Measurements from ENCODE around the gene SEMA5A. TPM values are rescaled to one million over a fixed set of nuclear protein-coding genes. Genes with fewer than 3 reads are reported as not detected.

Gene SEMA5A
- total RNA-seq, 1 donor from 2014 or later: 31.9 TPM

DNA sequence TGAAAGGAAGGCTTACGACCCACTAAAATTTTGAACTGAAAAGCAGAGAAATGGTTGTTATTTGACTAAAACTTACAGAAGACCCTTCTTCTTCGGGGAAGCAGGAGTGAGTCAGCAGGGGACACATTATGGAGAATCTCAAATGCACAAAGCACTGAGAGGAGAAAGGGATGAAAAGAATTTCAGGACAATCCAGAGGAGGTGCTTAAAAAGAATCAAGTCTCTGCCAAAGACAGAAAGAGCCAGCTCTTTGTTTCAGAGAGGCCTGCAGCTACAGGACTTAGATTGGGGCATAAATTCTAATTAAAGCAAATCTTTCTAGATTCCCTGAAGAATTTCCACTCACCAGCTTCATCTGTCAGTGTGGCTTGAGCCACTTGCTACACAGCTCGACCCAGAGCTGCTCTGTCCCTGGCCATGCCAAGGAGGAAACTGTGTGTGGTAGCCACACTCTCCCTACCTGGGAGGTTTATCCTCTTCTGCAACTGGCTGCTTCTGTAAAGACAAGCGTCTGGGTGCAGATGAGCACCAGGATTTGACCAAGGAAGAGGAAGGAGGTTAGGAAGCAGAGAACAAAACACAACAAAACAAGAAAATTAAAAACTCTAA lies 89.9 kb downstream of the SEMA5A start:
- DNase-seq (ENCODE audit: low read depth, low spot score): no peak
- peak overlapping the region; percentile 52 for H3K4me3 Mint-ChIP-seq
- H3K27me3 Mint-ChIP-seq (ENCODE audit: low read depth): no peaks in the 10 kb centered on the region
- peak overlapping the region; percentile 94 for H3K27ac Mint-ChIP-seq (ENCODE audit: unreplicated experiment)
- peaks cover 13% of the 10 kb centered on the region for H3K36me3 Mint-ChIP-seq (ENCODE audit: low read depth)
- peaks cover 7% of the 10 kb centered on the region for H3K9me3 Mint-ChIP-seq
- TF ChIP-seq, protein P1, sequence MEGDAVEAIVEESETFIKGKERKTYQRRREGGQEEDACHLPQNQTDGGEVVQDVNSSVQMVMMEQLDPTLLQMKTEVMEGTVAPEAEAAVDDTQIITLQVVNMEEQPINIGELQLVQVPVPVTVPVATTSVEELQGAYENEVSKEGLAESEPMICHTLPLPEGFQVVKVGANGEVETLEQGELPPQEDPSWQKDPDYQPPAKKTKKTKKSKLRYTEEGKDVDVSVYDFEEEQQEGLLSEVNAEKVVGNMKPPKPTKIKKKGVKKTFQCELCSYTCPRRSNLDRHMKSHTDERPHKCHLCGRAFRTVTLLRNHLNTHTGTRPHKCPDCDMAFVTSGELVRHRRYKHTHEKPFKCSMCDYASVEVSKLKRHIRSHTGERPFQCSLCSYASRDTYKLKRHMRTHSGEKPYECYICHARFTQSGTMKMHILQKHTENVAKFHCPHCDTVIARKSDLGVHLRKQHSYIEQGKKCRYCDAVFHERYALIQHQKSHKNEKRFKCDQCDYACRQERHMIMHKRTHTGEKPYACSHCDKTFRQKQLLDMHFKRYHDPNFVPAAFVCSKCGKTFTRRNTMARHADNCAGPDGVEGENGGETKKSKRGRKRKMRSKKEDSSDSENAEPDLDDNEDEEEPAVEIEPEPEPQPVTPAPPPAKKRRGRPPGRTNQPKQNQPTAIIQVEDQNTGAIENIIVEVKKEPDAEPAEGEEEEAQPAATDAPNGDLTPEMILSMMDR (conservative IDR thresholded peaks at IDR 0.05): no peak
- peaks cover 59% of the 10 kb centered on the region for H3K4me1 Mint-ChIP-seq

DNA sequence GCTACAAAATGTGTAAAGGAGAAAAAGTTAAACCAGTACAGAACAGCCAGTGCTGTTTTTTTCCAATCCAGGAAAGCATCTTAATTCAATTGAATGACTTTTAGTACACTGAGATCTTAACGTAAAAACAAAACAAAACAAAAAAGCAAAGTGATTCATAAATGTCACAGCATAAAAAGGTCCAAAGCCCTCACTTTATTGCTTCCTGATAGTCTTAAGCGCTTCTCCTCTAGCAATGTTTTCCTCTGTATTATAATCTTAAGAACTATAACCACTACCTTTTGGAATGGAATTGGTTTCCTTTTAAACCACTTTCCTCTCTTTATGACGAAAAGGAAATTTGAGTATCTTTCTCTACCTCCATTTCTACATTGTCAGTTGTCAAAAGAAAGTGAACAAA lies 91.4 kb downstream of the SEMA5A start:
- TF ChIP-seq, protein P1 (conservative IDR thresholded peaks at IDR 0.05): no peak
- no peak for DNase-seq (ENCODE audit: low read depth, low spot score)
- peaks cover 70% of the 10 kb centered on the region for H3K4me1 Mint-ChIP-seq
- H3K36me3 Mint-ChIP-seq (ENCODE audit: low read depth): peaks cover 13% of the 10 kb centered on the region
- H3K9me3 Mint-ChIP-seq: peaks cover 7% of the 10 kb centered on the region
- H3K4me3 Mint-ChIP-seq: no peak overlapping the region
- H3K27ac Mint-ChIP-seq (ENCODE audit: unreplicated experiment): no peak overlapping the region
- H3K27me3 Mint-ChIP-seq (ENCODE audit: low read depth): no peaks in the 10 kb centered on the region

DNA sequence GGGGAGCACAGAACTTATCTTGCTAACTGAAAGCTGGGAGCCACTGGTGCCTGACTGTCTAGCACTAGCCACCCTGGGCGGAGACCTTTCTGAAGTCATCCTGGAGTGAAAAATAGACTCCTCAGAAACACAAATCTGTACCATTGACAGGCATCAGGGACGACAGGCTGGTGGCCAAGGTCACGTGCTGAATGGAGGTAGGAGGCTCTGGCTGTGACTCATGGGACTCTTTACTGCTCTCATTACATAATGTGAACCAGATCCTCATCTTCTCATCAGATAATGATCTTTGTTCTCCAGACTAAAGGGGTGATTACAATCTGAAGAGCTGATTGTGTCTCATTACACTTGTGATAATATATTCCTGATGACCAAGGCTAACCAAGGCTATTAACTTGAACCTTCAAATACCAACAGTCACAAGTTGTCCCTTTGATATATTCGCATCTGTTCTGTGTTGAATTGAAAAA lies 91.8 kb downstream of the SEMA5A start:
- Mint-ChIP-seq H3K4me3 (no peak overlapping the region), H3K4me1 (peaks cover 70% of the 10 kb centered on the region), H3K27me3 (ENCODE audit: low read depth) (no peaks in the 10 kb centered on the region), H3K27ac (ENCODE audit: unreplicated experiment) (no peak overlapping the region), H3K36me3 (ENCODE audit: low read depth) (peaks cover 15% of the 10 kb centered on the region), H3K9me3 (peaks cover 7% of the 10 kb centered on the region)
- no peak for DNase-seq (ENCODE audit: low read depth, low spot score)
- TF ChIP-seq, protein P1 (conservative IDR thresholded peaks at IDR 0.05): no peak

DNA sequence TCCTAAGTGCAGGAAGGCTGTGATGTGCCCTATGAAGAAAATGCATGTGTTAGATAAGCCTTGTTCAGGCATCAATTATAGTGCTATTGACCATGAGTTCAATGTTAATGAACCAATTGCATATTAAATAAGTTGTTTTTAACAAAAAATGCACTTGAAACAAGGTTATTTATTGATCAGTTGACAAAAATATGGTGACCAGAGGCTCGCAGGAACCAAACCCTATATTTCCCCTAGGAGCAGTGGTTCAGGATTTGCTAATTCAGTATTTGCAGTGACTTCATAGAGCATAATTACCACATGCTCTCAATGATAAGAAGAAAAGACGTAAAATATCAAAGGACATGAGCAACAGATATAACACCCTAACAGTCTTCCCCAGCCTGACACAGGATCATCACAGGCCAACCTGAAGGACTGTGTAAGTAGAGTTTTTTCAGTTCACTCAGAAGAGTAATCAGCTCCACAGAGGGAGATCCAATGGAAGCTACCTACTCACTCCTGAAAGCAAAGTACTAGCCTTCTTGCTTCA lies 92.3 kb downstream of the SEMA5A start:
- Mint-ChIP-seq H3K9me3 (peaks cover 7% of the 10 kb centered on the region), H3K4me1 (peaks cover 74% of the 10 kb centered on the region), H3K27ac (ENCODE audit: unreplicated experiment) (no peak overlapping the region), H3K4me3 (no peak overlapping the region), H3K27me3 (ENCODE audit: low read depth) (no peaks in the 10 kb centered on the region), H3K36me3 (ENCODE audit: low read depth) (peaks cover 19% of the 10 kb centered on the region)
- no peak for DNase-seq (ENCODE audit: low read depth, low spot score)
- TF ChIP-seq, protein P1 (conservative IDR thresholded peaks at IDR 0.05): no peak

DNA sequence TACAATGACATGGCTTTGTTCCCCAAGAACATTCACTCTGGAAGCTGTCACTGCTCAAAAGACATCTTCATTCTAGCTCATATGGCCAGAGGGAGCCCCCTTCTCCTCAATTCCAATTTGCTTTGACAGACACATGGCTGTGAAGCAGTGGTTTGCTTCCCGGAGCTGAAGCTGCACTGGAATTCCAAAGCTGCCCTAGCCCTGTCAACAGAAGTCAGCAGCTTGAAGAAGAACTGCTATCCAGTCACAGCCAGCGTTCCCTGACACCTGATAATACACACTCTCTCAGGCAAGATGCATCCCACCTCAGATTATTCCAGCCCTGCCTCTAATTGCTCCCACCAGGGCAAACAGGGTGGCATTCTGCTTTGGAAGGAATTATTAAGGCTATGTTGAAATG lies 93.7 kb downstream of the SEMA5A start:
- H3K4me3 Mint-ChIP-seq: no peak overlapping the region
- DNase-seq (ENCODE audit: low read depth, low spot score): no peak

More for the DNA sequence above, 93.7 kb downstream of the SEMA5A start:
- TF ChIP-seq, protein P1 (conservative IDR thresholded peaks at IDR 0.05): no peak
- no peaks in the 10 kb centered on the region for H3K27me3 Mint-ChIP-seq (ENCODE audit: low read depth)
- H3K36me3 Mint-ChIP-seq (ENCODE audit: low read depth): peaks cover 18% of the 10 kb centered on the region
- peaks cover 79% of the 10 kb centered on the region for H3K4me1 Mint-ChIP-seq
- peaks cover 3% of the 10 kb centered on the region for H3K9me3 Mint-ChIP-seq
- peak overlapping the region; percentile 32 for H3K27ac Mint-ChIP-seq (ENCODE audit: unreplicated experiment)

All from neural crest cell (in vitro differentiated cells).